ENCODE measurements around the gene GJB3. TPM values are rescaled to one million over a fixed set of nuclear protein-coding genes. Genes with fewer than 3 reads are reported as not detected.

Gene GJB3
- total RNA-seq, 1 experiment from 2014 or later = 74.8 TPM

DNA sequence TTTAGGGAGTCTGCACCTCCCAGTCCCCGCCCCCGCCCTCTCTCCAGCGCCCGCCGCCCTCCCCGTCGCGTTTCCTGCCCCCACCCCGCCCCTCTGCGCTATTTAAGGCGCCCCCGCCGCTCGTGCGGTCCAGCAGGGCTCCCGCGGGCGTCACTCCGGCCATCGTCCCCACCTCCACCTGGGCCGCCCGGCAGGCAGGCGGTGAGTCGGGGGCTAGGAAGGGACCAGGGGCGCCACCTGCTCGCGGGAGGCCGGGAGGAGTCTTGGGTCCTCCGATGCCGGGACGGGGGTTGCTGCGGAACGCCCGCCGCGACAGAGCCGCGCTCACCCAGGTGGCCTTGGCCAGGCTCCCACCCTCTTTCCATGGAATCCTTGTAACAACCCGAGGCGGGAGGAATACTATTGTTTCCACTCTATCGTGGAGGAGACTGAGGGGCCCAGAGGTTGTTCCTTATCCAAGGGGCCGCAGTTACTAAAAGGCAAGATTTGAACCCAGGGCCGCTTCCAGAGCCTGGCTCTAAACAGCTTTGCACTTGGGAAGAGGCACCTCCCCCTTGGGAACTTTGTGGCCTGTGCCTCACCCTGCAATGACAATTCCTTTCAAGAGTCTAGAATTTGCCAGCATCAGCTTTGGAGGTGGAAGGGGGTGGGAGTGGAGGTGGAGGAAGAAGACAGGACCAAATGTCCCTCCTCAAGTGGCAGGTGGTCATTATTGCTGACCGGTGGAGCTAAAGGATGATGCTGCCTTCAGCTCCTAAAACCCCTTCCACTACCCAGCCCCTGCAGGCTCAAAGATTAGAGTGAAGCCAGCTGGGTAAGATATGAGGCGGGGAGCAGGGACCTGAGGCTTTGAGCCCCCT lies 12.1 kb downstream of the GJB3 start, which contains the start of gene GJA4:
Gene GJA4 (plus strand): TSS at position 132 of the 860 bp plus-strand sequence. CDS start 1,215 bp downstream, outside the sequence.
- H3K4me3 Mint-ChIP-seq (ENCODE audit: unreplicated experiment) = no peak within 1 kb of the TSS
- H3K36me3 Mint-ChIP-seq (ENCODE audit: insufficient read depth, unreplicated experiment) = no peaks in the 10 kb centered on the region

DNA sequence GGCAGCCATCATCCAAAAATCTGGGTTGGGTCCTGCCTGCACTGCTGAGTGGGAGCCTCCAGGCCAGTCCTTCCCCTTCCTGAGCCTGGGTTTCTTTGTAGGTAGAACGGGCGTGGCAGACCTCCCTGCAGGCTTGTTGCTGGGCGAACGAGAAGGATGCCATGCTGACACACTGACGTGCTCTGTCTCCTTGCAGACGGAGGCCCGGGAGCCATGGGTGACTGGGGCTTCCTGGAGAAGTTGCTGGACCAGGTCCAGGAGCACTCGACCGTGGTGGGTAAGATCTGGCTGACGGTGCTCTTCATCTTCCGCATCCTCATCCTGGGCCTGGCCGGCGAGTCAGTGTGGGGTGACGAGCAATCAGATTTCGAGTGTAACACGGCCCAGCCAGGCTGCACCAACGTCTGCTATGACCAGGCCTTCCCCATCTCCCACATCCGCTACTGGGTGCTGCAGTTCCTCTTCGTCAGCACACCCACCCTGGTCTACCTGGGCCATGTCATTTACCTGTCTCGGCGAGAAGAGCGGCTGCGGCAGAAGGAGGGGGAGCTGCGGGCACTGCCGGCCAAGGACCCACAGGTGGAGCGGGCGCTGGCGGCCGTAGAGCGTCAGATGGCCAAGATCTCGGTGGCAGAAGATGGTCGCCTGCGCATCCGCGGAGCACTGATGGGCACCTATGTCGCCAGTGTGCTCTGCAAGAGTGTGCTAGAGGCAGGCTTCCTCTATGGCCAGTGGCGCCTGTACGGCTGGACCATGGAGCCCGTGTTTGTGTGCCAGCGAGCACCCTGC lies 13.2 kb downstream of the GJB3 start:
- intact Hi-C loops (cut with micrococcal nuclease) = no loop called here
- ChIA-PET CTCF (no interaction called here), POLR2A (no interaction called here)
- H3K27me3 Mint-ChIP-seq (ENCODE audit: insufficient read depth, unreplicated experiment) = no peaks in the 10 kb centered on the region
- no TSS peak for BruUV-seq (replicated peaks)
- no peaks in the 10 kb centered on the region for H3K36me3 Mint-ChIP-seq (ENCODE audit: insufficient read depth, unreplicated experiment)
- no peak overlapping the region for H3K27ac Mint-ChIP-seq (ENCODE audit: low read depth, unreplicated experiment)
- no peak overlapping the region for H3K4me3 Mint-ChIP-seq (ENCODE audit: unreplicated experiment)
- TF ChIP-seq, protein P1, sequence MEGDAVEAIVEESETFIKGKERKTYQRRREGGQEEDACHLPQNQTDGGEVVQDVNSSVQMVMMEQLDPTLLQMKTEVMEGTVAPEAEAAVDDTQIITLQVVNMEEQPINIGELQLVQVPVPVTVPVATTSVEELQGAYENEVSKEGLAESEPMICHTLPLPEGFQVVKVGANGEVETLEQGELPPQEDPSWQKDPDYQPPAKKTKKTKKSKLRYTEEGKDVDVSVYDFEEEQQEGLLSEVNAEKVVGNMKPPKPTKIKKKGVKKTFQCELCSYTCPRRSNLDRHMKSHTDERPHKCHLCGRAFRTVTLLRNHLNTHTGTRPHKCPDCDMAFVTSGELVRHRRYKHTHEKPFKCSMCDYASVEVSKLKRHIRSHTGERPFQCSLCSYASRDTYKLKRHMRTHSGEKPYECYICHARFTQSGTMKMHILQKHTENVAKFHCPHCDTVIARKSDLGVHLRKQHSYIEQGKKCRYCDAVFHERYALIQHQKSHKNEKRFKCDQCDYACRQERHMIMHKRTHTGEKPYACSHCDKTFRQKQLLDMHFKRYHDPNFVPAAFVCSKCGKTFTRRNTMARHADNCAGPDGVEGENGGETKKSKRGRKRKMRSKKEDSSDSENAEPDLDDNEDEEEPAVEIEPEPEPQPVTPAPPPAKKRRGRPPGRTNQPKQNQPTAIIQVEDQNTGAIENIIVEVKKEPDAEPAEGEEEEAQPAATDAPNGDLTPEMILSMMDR (IDR thresholded peaks at IDR 0.05; ENCODE audit: unreplicated experiment) = no peak
- DNase-seq (ENCODE audit: unreplicated experiment) = no peak
- H3K9me3 Mint-ChIP-seq (ENCODE audit: unreplicated experiment) = no peaks in the 10 kb centered on the region
- H3K4me1 Mint-ChIP-seq (ENCODE audit: insufficient read depth, unreplicated experiment) = no peaks in the 10 kb centered on the region

More for the DNA sequence above, 12.1 kb downstream of the GJB3 start, which contains the start of gene GJA4:
- no peaks in the 10 kb centered on the region for H3K9me3 Mint-ChIP-seq (ENCODE audit: unreplicated experiment)
- TF ChIP-seq, protein P1 (IDR thresholded peaks at IDR 0.05; ENCODE audit: unreplicated experiment) = no peak
- BruUV-seq (replicated peaks) = no TSS peak
- no peak for DNase-seq (ENCODE audit: unreplicated experiment)
- ChIA-PET POLR2A (no interaction called here), CTCF (no interaction called here)
- intact Hi-C loops (cut with micrococcal nuclease) = no loop called here
- H3K4me1 Mint-ChIP-seq (ENCODE audit: insufficient read depth, unreplicated experiment) = no peaks in the 10 kb centered on the region
- no peak within 1 kb of the TSS for H3K27ac Mint-ChIP-seq (ENCODE audit: low read depth, unreplicated experiment)
- no peaks in the 10 kb centered on the region for H3K27me3 Mint-ChIP-seq (ENCODE audit: insufficient read depth, unreplicated experiment)

DNA sequence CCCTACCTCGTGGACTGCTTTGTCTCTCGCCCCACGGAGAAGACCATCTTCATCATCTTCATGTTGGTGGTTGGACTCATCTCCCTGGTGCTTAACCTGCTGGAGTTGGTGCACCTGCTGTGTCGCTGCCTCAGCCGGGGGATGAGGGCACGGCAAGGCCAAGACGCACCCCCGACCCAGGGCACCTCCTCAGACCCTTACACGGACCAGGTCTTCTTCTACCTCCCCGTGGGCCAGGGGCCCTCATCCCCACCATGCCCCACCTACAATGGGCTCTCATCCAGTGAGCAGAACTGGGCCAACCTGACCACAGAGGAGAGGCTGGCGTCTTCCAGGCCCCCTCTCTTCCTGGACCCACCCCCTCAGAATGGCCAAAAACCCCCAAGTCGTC lies 13.8 kb downstream of the GJB3 start:
- ChIA-PET POLR2A (no interaction called here), CTCF (no interaction called here)
- no peaks in the 10 kb centered on the region for H3K4me1 Mint-ChIP-seq (ENCODE audit: insufficient read depth, unreplicated experiment)
- DNase-seq (ENCODE audit: unreplicated experiment) = no peak
- no peaks in the 10 kb centered on the region for H3K9me3 Mint-ChIP-seq (ENCODE audit: unreplicated experiment)
- no peak overlapping the region for H3K27ac Mint-ChIP-seq (ENCODE audit: low read depth, unreplicated experiment)
- intact Hi-C loops (cut with micrococcal nuclease) = no loop called here
- no TSS peak for BruUV-seq (replicated peaks)
- no peak overlapping the region for H3K4me3 Mint-ChIP-seq (ENCODE audit: unreplicated experiment)
- no peaks in the 10 kb centered on the region for H3K36me3 Mint-ChIP-seq (ENCODE audit: insufficient read depth, unreplicated experiment)
- no peaks in the 10 kb centered on the region for H3K27me3 Mint-ChIP-seq (ENCODE audit: insufficient read depth, unreplicated experiment)
- TF ChIP-seq, protein P1 (IDR thresholded peaks at IDR 0.05; ENCODE audit: unreplicated experiment) = no peak

DNA sequence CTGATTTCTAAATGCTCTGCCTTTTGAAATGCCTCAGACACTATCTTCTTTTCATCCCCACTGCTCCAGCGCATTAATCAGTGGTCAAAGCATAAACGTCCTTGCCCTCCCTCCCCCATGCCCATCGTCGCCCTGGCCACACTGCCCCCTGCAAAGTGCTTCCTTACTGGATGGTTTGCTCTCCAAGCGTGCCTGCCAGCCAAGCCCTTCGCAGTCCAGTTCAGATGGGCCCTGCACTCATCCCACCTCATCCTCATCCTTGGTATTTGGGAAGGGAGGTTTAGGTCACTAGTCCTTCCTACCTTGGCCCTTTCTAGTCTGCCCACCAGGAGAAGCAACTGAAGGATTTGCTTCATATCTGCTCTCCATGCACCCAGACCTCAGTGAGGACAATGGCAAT lies 14.9 kb downstream of the GJB3 start:
- Mint-ChIP-seq H3K9me3 (ENCODE audit: unreplicated experiment) (no peaks in the 10 kb centered on the region), H3K4me3 (ENCODE audit: unreplicated experiment) (no peak overlapping the region), H3K36me3 (ENCODE audit: insufficient read depth, unreplicated experiment) (no peaks in the 10 kb centered on the region), H3K27me3 (ENCODE audit: insufficient read depth, unreplicated experiment) (no peaks in the 10 kb centered on the region), H3K4me1 (ENCODE audit: insufficient read depth, unreplicated experiment) (peaks cover 5% of the 10 kb centered on the region), H3K27ac (ENCODE audit: low read depth, unreplicated experiment) (no peak overlapping the region)
- POLR2A ChIA-PET = no interaction called here
- CTCF ChIA-PET = interaction anchor here (1.2 kb wide), 1 partner anchor 8 kb away, joined by 4 read pairs; no protein-coding TSS in a partner anchor
- no peak for DNase-seq (ENCODE audit: unreplicated experiment)
- no TSS peak for BruUV-seq (replicated peaks)
- TF ChIP-seq, protein P1 (IDR thresholded peaks at IDR 0.05; ENCODE audit: unreplicated experiment) = no peak
- intact Hi-C loops (cut with micrococcal nuclease) = no loop called here

Measured in MCF 10A (cell line).